WTC11 (cell line): ENCODE results near the gene ITGB3. TPM values are rescaled to one million over a fixed set of nuclear protein-coding genes. Genes with fewer than 3 reads are reported as not detected.

Experiments used
- ATF2 ChIP-seq: sonication (generic); formaldehyde crosslinking; IDR thresholded peaks from 2 replicates; pipeline ENCODE4 v1.8.1; 2022; ENCODE audit warnings: low read depth, missing genetic modification reagents, borderline replicate concordance
- CREM ChIP-seq: sonication (generic); formaldehyde crosslinking; IDR thresholded peaks from 2 replicates; pipeline ENCODE4 v1.8.1; 2022; ENCODE audit warnings: mild to moderate bottlenecking, missing genetic modification reagents, moderate library complexity
- E2F5 ChIP-seq: sonication (generic); formaldehyde crosslinking; IDR thresholded peaks from 2 replicates; pipeline ENCODE4 v1.8.1; 2022; ENCODE audit warnings: mild to moderate bottlenecking, moderate library complexity, missing genetic modification reagents
- SOX15 ChIP-seq: fragments of 250-450 bp; sonication (Bioruptor Pico); IDR thresholded peaks from 2 replicates; pipeline ENCODE4 v1.9.0; 2021; ENCODE audit warnings: mild to moderate bottlenecking
- USF1 ChIP-seq: sonication (generic); formaldehyde crosslinking; IDR thresholded peaks from 2 replicates; pipeline ENCODE4 v1.8.0; 2022; ENCODE audit warnings: mild to moderate bottlenecking, missing genetic modification reagents
- ZNF138 ChIP-seq: sonication (generic); formaldehyde crosslinking; conservative IDR thresholded peaks from 2 replicates; pipeline ENCODE4 v1.8.1; 2022; ENCODE audit warnings: mild to moderate bottlenecking, moderate library complexity, missing genetic modification reagents
- ZNF232 ChIP-seq: sonication (generic); formaldehyde crosslinking; IDR thresholded peaks from 2 replicates; pipeline ENCODE4 v1.8.0; 2022; ENCODE audit warnings: mild to moderate bottlenecking, missing genetic modification reagents
- ZNF263 ChIP-seq: sonication (generic); formaldehyde crosslinking; IDR thresholded peaks from 2 replicates; pipeline ENCODE4 v1.8.1; 2022; ENCODE audit warnings: low read depth, mild to moderate bottlenecking, moderate library complexity, missing genetic modification reagents
- ZNF423 ChIP-seq: fragments of 250-450 bp; sonication (Bioruptor Pico); IDR thresholded peaks from 2 replicates; pipeline ENCODE4 v2.1.2; 2022; ENCODE audit warnings: mild to moderate bottlenecking, moderate library complexity
- total RNA-seq: library from RNA; stranded (reverse); gene quantifications from 3 replicates; pipeline ENCODE4 v1.2.3, GENCODE V29; 2021

ITGB3 gene
- total RNA-seq, 1 experiment from 2014 or later, result 0.04 TPM

- TF ChIP-seq USF1 (CRISPR knock-in tag) (no peak), SOX15 (no peak), CREM (CRISPR knock-in tag) (no peak), ZNF232 (CRISPR knock-in tag) (no peak), ZNF263 (CRISPR knock-in tag) (no peak), ZNF138 (CRISPR knock-in tag) (no peak), ZNF423 (no peak), E2F5 (CRISPR knock-in tag) (no peak), ATF2 (CRISPR knock-in tag) (no peak)
These were observed 105.0 kb downstream of the ITGB3 start (continued) for GRCh38 chr17:47358652-47359051.

Other genes with a start within 250 kb of the ITGB3 start
- 83.0 to 83.6 TPM (median 83.3 TPM) in 3 replicates for gene CDC27, start 64.5 kb upstream of the ITGB3 start, total RNA-seq
- 0.50 TPM in 1 of 3 replicates, not detected in the others for gene MYL4, start 44.5 kb upstream of the ITGB3 start, total RNA-seq
- 3.5 to 10.1 TPM (median 8.7 TPM) in 3 replicates for gene EFCAB13, start 70.1 kb downstream of the ITGB3 start, total RNA-seq